ENCODE data around the gene VSTM5.

- no peak for TF ChIP-seq CTCF (IDR thresholded peaks at IDR 0.05)
- TF ChIP-seq POLR2A (IDR thresholded peaks at IDR 0.05), result no peak
Measured at GRCh38 chr11:93850594-93851018, at the start of gene VSTM5.

All from body of pancreas (tissue), 4 donors.